ENCODE results near the gene C16orf92.

C16orf92 gene

GRCh38 chr16:30022887-30023286 is at the start of gene C16orf92:
Gene C16orf92 (plus strand): TSS chr16:30023198. CDS start chr16:30023341, 143 bp downstream.
- DNase-seq (ENCODE audit: low read depth in 2 of 2): no peak

- peak; percentile 96 for DNase-seq (ENCODE audit: low read depth in 2 of 2)
These were observed 49.4 kb upstream of the C16orf92 start, which contains the start of gene TAOK2 for GRCh38 chr16:29973384-29974246. Gene TAOK2 (plus strand): TSS chr16:29973868. CDS start chr16:29977773, 3,905 bp downstream.

DNA sequence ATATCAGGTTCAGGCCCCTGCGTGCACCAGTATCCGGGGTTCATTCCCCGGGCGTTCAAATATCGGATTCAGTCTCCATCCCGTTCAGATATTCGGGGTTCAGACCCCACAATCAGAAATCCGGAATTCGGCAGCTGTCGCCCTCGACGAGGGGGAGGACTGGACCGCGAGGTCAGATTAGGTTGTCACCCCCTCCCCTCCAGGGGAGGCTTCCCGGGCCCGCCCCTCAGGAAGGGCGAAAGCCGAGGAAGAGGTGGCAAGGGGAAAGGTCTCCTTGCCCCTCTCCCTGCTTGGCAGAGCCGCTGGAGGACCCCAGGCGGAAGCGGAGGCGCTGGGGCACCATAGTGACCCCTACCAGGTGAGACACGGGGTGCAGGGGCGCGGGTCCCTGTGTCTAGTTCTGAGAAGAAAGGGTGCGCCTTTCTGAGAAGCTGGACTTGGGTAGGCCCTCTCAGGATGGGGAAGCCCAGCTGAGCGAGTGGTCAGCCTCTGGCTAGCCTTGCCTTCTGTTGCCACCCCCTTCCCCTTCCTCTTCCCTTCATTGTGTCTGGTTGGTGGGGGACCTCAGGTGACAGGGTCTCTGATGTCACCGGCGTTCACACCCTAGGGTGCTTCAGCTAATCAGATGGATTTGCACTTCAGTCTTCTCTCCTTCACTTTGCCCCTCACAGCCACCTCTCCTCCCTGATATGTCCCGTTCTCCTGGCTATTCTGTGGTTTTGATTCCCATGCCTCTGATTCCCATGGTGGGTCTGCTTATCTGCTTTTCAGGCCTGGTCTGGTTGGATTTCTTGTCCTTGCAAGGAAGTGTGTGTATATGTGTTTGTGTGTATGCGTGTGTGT is 48.5 kb upstream of the C16orf92 start:
- DNase-seq (ENCODE audit: low read depth in 2 of 2): no peak

GRCh38 chr16:29975134-29975538 is 47.9 kb upstream of the C16orf92 start:
- DNase-seq (ENCODE audit: low read depth in 2 of 2): no peak

- no peak for DNase-seq (ENCODE audit: low read depth in 2 of 2)
These were observed 47.0 kb upstream of the C16orf92 start for GRCh38 chr16:29975811-29976511.

DNA sequence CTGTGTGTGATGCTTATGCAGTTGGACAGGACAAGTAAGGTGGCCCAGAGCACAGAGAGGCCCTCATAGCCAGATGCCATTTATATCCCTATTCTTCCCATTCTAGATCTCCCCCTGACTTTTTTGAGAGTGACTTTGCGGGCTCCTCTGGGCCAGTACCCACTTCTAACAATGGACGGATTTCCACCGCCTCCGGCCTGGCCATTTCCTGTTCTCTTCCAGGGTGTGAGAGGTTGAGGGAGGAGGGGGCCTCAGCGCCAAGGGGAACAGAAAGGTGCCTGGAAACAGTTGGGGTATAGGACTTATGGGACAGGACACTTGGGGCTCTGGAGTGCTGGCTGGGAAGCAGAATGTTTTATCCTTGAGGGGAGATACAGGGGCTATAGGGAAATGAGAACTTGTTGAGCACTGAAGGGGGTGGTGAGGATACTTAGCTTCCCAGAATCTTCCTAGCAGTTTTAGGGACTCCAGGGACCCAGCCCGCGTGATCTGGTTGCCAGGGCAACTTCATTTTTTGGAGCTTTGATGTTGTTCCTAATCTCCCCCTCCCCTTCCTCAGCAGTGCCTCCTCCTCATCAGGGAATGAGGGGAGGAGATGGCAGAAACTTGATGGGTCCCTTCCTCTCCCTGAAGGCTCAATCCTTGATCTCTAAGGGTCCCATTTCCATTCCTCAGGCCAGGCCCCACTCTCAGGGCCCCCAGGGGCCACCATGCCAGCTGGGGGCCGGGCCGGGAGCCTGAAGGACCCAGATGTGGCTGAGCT is 45.8 kb upstream of the C16orf92 start:
- no peak for DNase-seq (ENCODE audit: low read depth in 2 of 2)

DNA sequence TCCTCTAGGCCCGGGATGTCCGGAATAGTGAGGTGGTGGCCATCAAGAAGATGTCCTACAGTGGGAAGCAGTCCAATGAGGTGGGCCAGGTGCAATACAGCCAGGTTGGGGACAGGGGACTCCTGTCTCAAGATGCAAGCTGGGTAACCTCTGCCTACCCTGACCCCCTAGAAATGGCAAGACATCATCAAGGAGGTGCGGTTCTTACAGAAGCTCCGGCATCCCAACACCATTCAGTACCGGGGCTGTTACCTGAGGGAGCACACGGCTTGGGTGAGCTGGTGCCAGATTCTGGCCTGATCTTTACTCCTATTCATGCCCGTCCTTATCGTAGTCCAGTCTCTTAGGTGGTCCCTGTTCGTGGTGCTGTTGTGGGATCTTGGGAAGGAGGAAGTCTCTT is 44.9 kb upstream of the C16orf92 start:
- no peak for DNase-seq (ENCODE audit: low read depth in 2 of 2)

DNA sequence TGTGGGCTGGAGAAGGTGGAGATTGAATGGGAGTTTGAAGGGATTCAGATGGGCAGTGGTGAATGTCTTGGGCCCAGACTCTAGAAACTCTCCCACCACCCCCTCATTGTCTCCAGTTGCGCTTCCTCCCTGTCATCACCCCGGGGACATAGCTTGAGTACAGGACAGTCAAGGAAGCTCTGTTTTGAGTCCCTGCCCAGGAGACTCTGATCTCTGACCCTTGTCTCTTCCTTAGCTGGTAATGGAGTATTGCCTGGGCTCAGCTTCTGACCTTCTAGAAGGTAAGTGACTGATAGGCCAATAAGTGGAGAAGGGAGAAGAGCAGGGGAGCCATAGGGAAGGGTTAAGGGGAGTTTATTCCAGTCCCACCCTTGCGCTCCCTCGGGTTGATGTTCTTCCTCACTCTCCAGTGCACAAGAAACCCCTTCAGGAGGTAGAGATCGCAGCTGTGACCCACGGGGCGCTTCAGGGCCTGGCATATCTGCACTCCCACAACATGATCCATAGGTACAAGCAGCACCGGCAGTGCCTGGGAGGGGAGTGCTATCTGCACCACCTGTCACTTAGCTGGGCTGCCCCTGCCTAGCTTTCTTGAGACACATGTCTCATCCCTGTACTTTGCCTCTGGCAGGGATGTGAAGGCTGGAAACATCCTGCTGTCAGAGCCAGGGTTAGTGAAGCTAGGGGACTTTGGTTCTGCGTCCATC is 44.3 kb upstream of the C16orf92 start:
- no peak for DNase-seq (ENCODE audit: low read depth in 2 of 2)

GRCh38 chr16:29982560-29983419 is 40.2 kb upstream of the C16orf92 start:
- no peak for DNase-seq (ENCODE audit: low read depth in 2 of 2)

DNA sequence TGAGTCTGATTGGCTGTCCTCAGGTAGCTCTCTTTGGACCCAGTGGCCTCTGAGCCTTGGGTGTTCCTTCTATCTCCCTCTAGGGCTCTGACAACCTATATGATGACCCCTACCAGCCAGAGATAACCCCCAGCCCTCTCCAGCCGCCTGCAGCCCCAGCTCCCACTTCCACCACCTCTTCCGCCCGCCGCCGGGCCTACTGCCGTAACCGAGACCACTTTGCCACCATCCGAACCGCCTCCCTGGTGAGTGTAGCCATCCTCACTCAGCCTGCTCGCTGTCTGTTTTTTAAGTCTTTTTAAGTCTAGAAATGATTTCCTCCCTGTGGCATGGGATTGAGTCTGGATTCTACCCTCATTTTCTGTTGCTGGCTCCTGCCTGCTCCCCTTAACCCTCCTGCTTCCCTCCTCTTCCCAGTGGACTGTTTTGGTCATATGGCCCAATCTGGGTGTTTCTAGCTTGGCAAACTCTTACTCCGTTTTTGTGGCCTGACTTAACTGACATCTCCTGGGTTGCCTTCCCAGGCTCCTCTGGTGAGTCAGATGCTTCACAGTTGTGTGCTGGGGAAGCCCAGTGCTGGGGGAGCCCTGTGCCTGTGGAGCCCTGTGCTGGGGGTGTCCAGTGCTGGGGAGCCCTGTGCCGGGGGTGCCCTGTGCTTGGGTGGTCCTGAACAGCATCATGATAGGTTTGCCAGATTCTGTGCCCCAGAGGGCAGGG is 39.4 kb upstream of the C16orf92 start:
- no peak for DNase-seq (ENCODE audit: low read depth in 2 of 2)

DNA sequence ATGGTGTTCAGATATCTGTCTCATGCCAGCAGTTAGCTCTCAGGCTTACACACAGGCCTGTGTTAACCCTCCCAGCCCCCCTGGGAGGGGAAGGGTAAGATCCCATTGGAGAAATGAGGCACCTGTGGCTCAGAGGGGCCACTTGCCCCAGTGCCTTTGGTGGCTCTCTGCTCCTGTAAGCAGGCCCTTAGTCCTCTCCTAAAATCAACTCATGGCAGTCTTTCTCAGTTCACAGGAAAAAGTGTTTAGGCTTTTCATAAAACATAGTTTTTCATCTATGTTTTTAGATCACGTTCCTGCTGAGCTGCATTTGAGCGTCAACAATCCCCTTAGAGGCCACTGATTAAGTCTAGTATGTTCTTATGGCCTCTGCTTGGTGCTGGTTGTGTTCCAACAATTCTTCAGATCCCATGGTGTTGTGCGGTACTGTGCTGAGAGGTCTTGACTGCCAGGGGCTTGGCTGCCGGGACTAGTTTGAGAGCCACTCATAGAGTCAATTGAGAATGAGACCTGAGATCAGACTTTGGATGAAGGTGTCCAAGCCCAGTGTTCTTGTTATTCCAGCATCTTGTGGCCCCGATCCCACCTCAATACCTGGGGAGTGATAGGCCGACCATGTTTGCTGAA is 38.7 kb upstream of the C16orf92 start:
- DNase-seq (ENCODE audit: low read depth in 2 of 2): no peak

DNA sequence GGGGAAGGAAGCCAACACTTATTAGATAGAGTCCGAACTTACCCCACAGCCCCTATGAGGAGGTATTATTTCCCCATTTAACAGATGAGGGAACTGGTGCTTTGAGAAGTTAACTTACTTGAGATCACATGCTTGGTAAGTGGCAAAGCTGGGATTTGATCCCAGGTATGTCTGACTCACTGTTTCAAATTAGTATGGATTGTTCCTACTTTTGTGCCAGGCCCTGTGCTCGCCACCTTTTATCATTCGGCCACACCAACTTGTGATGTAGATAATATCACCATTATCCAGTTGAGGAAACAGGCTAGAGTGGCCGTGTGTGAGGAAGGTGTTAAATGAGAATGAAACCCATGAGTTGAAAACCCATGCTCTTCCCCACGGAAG is 38.2 kb upstream of the C16orf92 start:
- DNase-seq (ENCODE audit: low read depth in 2 of 2): no peak

DNA sequence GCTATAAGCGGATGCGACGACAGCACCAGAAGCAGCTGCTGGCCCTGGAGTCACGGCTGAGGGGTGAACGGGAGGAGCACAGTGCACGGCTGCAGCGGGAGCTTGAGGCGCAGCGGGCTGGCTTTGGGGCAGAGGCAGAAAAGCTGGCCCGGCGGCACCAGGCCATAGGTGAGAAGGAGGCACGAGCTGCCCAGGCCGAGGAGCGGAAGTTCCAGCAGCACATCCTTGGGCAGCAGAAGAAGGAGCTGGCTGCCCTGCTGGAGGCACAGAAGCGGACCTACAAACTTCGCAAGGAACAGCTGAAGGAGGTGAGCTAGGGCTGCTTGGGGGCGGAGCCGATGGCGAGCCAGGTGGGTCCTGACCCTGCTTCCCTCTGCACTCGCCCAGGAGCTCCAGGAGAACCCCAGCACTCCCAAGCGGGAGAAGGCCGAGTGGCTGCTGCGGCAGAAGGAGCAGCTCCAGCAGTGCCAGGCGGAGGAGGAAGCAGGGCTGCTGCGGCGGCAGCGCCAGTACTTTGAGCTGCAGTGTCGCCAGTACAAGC is 37.7 kb upstream of the C16orf92 start:
- DNase-seq (ENCODE audit: low read depth in 2 of 2): no peak

DNA sequence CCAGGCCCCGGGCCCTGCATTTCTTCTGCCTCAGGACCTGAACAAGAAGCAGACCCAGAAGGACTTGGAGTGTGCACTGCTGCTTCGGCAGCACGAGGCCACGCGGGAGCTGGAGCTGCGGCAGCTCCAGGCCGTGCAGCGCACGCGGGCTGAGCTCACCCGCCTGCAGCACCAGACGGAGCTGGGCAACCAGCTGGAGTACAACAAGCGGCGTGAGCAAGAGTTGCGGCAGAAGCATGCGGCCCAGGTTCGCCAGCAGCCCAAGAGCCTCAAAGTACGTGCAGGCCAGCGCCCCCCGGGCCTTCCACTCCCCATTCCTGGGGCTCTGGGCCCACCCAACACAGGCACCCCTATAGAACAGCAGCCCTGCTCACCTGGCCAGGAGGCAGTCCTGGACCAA is 36.8 kb upstream of the C16orf92 start:
- DNase-seq (ENCODE audit: low read depth in 2 of 2): no peak

DNA sequence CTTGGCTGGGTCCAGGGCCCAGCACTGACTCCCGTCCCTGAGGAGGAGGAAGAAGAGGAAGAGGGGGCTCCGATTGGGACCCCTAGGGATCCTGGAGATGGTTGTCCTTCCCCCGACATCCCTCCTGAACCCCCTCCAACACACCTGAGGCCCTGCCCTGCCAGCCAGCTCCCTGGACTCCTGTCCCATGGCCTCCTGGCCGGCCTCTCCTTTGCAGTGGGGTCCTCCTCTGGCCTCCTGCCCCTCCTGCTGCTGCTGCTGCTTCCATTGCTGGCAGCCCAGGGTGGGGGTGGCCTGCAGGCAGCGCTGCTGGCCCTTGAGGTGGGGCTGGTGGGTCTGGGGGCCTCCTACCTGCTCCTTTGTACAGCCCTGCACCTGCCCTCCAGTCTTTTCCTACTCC is 36.1 kb upstream of the C16orf92 start:
- DNase-seq (ENCODE audit: low read depth in 2 of 2): no peak

- DNase-seq (ENCODE audit: low read depth in 2 of 2): no peak
These were observed 35.5 kb upstream of the C16orf92 start for GRCh38 chr16:29987371-29988085.

DNA sequence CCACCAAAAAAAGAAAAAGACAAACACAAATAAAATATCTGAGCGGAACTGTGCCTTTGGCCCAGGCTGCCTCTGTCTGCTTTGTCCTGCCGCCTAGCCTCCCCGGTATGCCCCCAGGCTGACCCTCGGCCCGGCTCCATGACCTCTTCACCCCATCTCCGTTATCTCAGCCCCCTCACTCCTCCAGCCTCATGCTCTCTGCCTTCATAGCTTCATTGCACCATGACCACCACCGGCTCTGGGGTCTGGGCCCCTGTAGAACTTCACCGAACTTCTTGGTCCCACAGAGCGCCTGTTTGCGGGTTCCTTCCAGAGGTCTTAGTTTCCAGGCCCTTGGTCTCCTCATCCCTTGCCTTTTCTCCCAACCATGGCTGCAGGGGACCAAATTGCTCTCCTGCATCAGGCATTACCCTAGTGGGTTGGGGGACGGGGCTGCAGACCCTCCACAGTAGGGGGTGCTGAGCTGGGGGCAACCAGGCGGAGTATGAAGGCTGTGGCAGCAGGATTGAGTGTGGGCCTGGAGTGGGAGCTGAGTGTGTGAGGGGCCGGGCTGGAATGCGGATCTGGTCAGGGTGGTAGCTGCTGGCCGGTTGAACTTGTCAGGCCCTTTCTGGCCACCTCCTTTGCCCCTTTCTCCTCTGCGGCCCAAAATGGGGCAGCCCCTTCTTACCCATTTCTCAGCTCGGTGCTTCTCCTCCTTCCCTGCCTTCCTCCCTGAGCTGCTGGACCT is 34.5 kb upstream of the C16orf92 start:
- DNase-seq (ENCODE audit: low read depth in 2 of 2): no peak
